Fibroblast of peridontal ligament (primary cell): ENCODE data around the gene MAL.

Experiments
- DNase-seq: peaks from one replicate; pipeline ENCODE4 v3.0.0-alpha.2; 2010; ENCODE audit errors: extremely low read depth

The MAL gene

GRCh38 chr2:94996305-94997100, 29.0 kb upstream of the MAL start:
- DNase-seq = no peak

- no peak for DNase-seq
Measured at GRCh38 chr2:94997981-94998930, 27.3 kb upstream of the MAL start.

- DNase-seq = no peak
Measured at GRCh38 chr2:94999431-94999883, 26.1 kb upstream of the MAL start.

- no peak for DNase-seq
Measured at GRCh38 chr2:95001051-95001562, 24.4 kb upstream of the MAL start.

- no peak for DNase-seq
Measured at GRCh38 chr2:95001701-95002100, 23.8 kb upstream of the MAL start.

- DNase-seq = no peak
Measured at GRCh38 chr2:95002498-95002897, 23.0 kb upstream of the MAL start.

GRCh38 chr2:95004287-95004686, 21.2 kb upstream of the MAL start:
- no peak for DNase-seq

GRCh38 chr2:95004711-95005110, 20.8 kb upstream of the MAL start:
- no peak for DNase-seq

- no peak for DNase-seq
Measured at GRCh38 chr2:95005726-95006125, 19.8 kb upstream of the MAL start.

- no peak for DNase-seq
Measured at GRCh38 chr2:95006588-95006987, 18.9 kb upstream of the MAL start.

- no peak for DNase-seq
Measured at GRCh38 chr2:95007031-95007609, 18.4 kb upstream of the MAL start.

- no peak for DNase-seq
Measured at GRCh38 chr2:95007822-95008221, 17.7 kb upstream of the MAL start.

GRCh38 chr2:95008306-95008705, 17.2 kb upstream of the MAL start:
- DNase-seq = no peak

- DNase-seq = no peak
Measured at GRCh38 chr2:95008996-95009395, 16.5 kb upstream of the MAL start.

- DNase-seq = no peak
Measured at GRCh38 chr2:95009412-95009811, 16.1 kb upstream of the MAL start.

GRCh38 chr2:95010126-95010525, 15.4 kb upstream of the MAL start:
- no peak for DNase-seq

GRCh38 chr2:95010718-95011117, 14.8 kb upstream of the MAL start:
- DNase-seq = no peak

- no peak for DNase-seq
Measured at GRCh38 chr2:95012881-95013550, 12.5 kb upstream of the MAL start.

- DNase-seq = no peak
Measured at GRCh38 chr2:95013726-95014125, 11.8 kb upstream of the MAL start.

- no peak for DNase-seq
Measured at GRCh38 chr2:95014126-95014708, 11.3 kb upstream of the MAL start.

GRCh38 chr2:95015261-95015912, 10.1 kb upstream of the MAL start:
- DNase-seq = no peak
